IMR-90 (cell line): Measurements from ENCODE around the gene ACSS1. TPM values are rescaled to one million over a fixed set of nuclear protein-coding genes. Genes with fewer than 3 reads are reported as not detected.

Experiments used
- ATAC-seq: fragments of 200-7000 bp; cut with Tn5 transposase; 2 replicates; pipeline ENCODE4 v1.9.1; 2020; ENCODE audit warnings: low read depth, mild to moderate bottlenecking, moderate library complexity
- BruUV-seq: library from RNA; stranded (reverse); fragments of 400-500 nt; replicated peaks from 2 replicates; lab custom pipeline; 2021; lab: Mats Ljungman, UMichigan
- CTCF ChIA-PET: fragments of 300-600 bp; formaldehyde crosslinking; extraction: SDS; loops from one replicate; lab custom pipeline; 2021; ENCODE audit warnings: antibody characterized with exemption; lab: Yijun Ruan, JAX
- POLR2A ChIA-PET: fragments of 300-600 bp; sonication (Branson Sonifier 250); formaldehyde crosslinking; loops from one replicate; lab custom pipeline; 2022; ENCODE audit warnings: antibody characterized with exemption; ENCODE audit not compliant: unreplicated experiment; lab: Charles Lee
- DNase-seq: peaks from one replicate; pipeline ENCODE4 v3.0.0; 2013
- H2AFZ ChIP-seq: replicated peaks from 2 replicates; pipeline ENCODE3; 2013; ENCODE audit warnings: low read length, mild to moderate bottlenecking; ENCODE audit not compliant: poor library complexity
- H2AK5ac ChIP-seq: 2 replicates; pipeline ENCODE4 v1.6.1; 2013; ENCODE audit warnings: low read depth, low read length, inconsistent platforms
- H2AK9ac ChIP-seq: replicated peaks from 2 replicates; pipeline ENCODE3; 2013; ENCODE audit warnings: mild to moderate bottlenecking, low read depth, low read length, moderate library complexity; ENCODE audit not compliant: poor library complexity
- H2BK120ac ChIP-seq: 2 replicates; pipeline ENCODE4 v1.6.1; 2013; ENCODE audit warnings: low read depth, low read length, inconsistent platforms
- H2BK15ac ChIP-seq: 3 replicates; pipeline ENCODE4 v1.6.1; 2013; ENCODE audit warnings: low read depth, low read length, inconsistent platforms
- H2BK20ac ChIP-seq: 2 replicates; pipeline ENCODE4 v1.6.1; 2013; ENCODE audit warnings: low read depth, mild to moderate bottlenecking, inconsistent platforms, low read length, moderate library complexity
- H2BK5ac ChIP-seq: 2 replicates; pipeline ENCODE4 v1.6.1; 2013; ENCODE audit warnings: mild to moderate bottlenecking, low read depth, low read length, inconsistent platforms; ENCODE audit not compliant: poor library complexity, severe bottlenecking
- H3K14ac ChIP-seq: replicated peaks from 2 replicates; pipeline ENCODE4 v1.6.1; 2013; ENCODE audit warnings: low read depth, low read length, inconsistent platforms
- H3K18ac ChIP-seq: 2 replicates; pipeline ENCODE4 v1.6.1; 2013; ENCODE audit warnings: low read depth, low read length, control low read depth
- H3K23ac ChIP-seq: 2 replicates; pipeline ENCODE4 v1.6.1; 2013; ENCODE audit warnings: low read depth, low read length, inconsistent platforms
- H3K27ac ChIP-seq: 2 replicates; pipeline ENCODE4 v1.5.1; 2013; ENCODE audit warnings: mild to moderate bottlenecking, control low read depth, low read length; ENCODE audit not compliant: insufficient read depth
- H3K27me3 ChIP-seq: 2 replicates; pipeline ENCODE4 v1.6.1; 2013; ENCODE audit warnings: low read length; ENCODE audit not compliant: control insufficient read depth, insufficient read depth
- H3K36me3 ChIP-seq: 2 replicates; pipeline ENCODE4 v1.6.1; 2013; ENCODE audit warnings: low read length, mixed read lengths; ENCODE audit not compliant: control insufficient read depth, insufficient read depth
- H3K4ac ChIP-seq: 2 replicates; pipeline ENCODE4 v1.6.1; 2013; ENCODE audit warnings: low read depth, low read length, inconsistent platforms
- H3K4me1 ChIP-seq: 2 replicates; pipeline ENCODE4 v1.6.1; 2013; ENCODE audit warnings: low read length, mixed read lengths; ENCODE audit not compliant: control insufficient read depth, insufficient read depth
- H3K4me2 ChIP-seq: 2 replicates; pipeline ENCODE4 v1.6.1; 2013; ENCODE audit warnings: low read depth, mild to moderate bottlenecking, control low read depth, low read length, moderate library complexity
- H3K4me3 ChIP-seq: 2 replicates; pipeline ENCODE4 v1.5.1; 2013; ENCODE audit warnings: low read depth, mild to moderate bottlenecking, control low read depth, low read length, moderate library complexity; ENCODE audit not compliant: insufficient read depth
- H3K56ac ChIP-seq: 2 replicates; pipeline ENCODE4 v1.6.1; 2013; ENCODE audit warnings: low read length, inconsistent platforms; ENCODE audit not compliant: insufficient read depth; ENCODE audit errors: extremely low read depth
- H3K79me1 ChIP-seq, 2 experiments: 2 replicates each; pipeline ENCODE4 v1.6.1; 2013; ENCODE audit warnings: low read length in 2 of 2, inconsistent platforms in 1 of 2, low read depth in 1 of 2
- H3K9ac ChIP-seq: 2 replicates; pipeline ENCODE4 v1.6.1; 2013; ENCODE audit warnings: low read depth, low read length, control low read depth
- H3K9me1 ChIP-seq: 2 replicates; pipeline ENCODE4 v1.6.1; 2013; ENCODE audit warnings: low read length, inconsistent platforms; ENCODE audit not compliant: insufficient read depth
- H3K9me3 ChIP-seq: 2 replicates; pipeline ENCODE4 v1.6.1; 2013; ENCODE audit warnings: low read length; ENCODE audit not compliant: control insufficient read depth, insufficient read depth
- H4K20me1 ChIP-seq: 2 replicates; pipeline ENCODE4 v1.6.1; 2013; ENCODE audit warnings: low read length, inconsistent platforms; ENCODE audit not compliant: insufficient read depth
- H4K5ac ChIP-seq: 2 replicates; pipeline ENCODE4 v1.6.1; 2013; ENCODE audit warnings: mild to moderate bottlenecking, low read depth, low read length, control low read depth
- H4K8ac ChIP-seq, 2 experiments: 2 replicates each; pipeline ENCODE4 v1.6.1; 2013; ENCODE audit warnings: low read depth in 2 of 2, low read length in 2 of 2, control low read depth in 1 of 2, inconsistent platforms in 1 of 2
- H4K91ac ChIP-seq: 2 replicates; pipeline ENCODE4 v1.6.1; 2013; ENCODE audit warnings: low read depth, low read length, inconsistent platforms; ENCODE audit not compliant: insufficient read depth
- CEBPB ChIP-seq: IDR thresholded peaks from 2 replicates; pipeline ENCODE4 v1.6.1; 2012; ENCODE audit warnings: low read depth, low read length, improper control_type of control experiment
- NFE2L2 ChIP-seq: fragments of 150-350 bp; IDR thresholded peaks from 2 replicates; pipeline ENCODE4 v1.6.1; 2016; ENCODE audit warnings: low read depth, mild to moderate bottlenecking, low read length
- RAD21 ChIP-seq: IDR thresholded peaks from 2 replicates; pipeline ENCODE4 v1.6.1; 2012; ENCODE audit warnings: low read length, improper control_type of control experiment
- RFX5 ChIP-seq: IDR thresholded peaks from 2 replicates; pipeline ENCODE4 v1.8.0; 2012; ENCODE audit warnings: low read depth, mild to moderate bottlenecking, low read length, moderate library complexity
- WGBS, 2 experiments: methylation state at CpG; one replicate each; pipeline versions ENCODE4 v1.1.5 to v1.1.7; 2013; ENCODE audit warnings: missing lambda C conversion rate in 2 of 2; ENCODE audit not compliant: insufficient read length in 1 of 2; ENCODE audit errors: extremely low coverage in 2 of 2; 5-methylcytosine and 5-hydroxymethylcytosine counted together
- dilution Hi-C: fragments of 300-500 bp; cut with HindIII; formaldehyde crosslinking; loops from one replicate; pipeline ENCODE4 v1.14.3; 2018; ENCODE audit warnings: low sequenced_read_pairs; ENCODE audit not compliant: unreplicated experiment
- in situ Hi-C: fragments of 300-500 bp; cut with MboI; formaldehyde crosslinking; loops from 3 replicates; pipeline ENCODE4 v1.14.3; 2019; ENCODE audit warnings: low sequenced_read_pairs, inconsistent platforms, mixed read lengths
- intact Hi-C: fragments of 100-400 bp; cut with micrococcal nuclease; formaldehyde crosslinking; loops from 2 replicates; pipeline ENCODE4 v1.10.0; 2022
- polyA plus RNA-seq, 3 experiments: library from polyadenylated mRNA; depleted of rRNA; stranded (reverse); fragments of >200 nt; gene quantifications; 2 replicates each; pipeline ENCODE4 v1.2.3, GENCODE V29; 2012; ENCODE audit warnings: low replicate concordance in 1 of 3
- total RNA-seq: library from RNA; depleted of rRNA; stranded (reverse); fragments of >200 nt; gene quantifications from 2 replicates; pipeline ENCODE4 v1.2.3, GENCODE V29; 2012

ACSS1 gene
- total and polyA plus RNA-seq, 2 of the 4 experiments (the other 2 are of a cell fraction) = 0.72 to 1.2 TPM

DNA sequence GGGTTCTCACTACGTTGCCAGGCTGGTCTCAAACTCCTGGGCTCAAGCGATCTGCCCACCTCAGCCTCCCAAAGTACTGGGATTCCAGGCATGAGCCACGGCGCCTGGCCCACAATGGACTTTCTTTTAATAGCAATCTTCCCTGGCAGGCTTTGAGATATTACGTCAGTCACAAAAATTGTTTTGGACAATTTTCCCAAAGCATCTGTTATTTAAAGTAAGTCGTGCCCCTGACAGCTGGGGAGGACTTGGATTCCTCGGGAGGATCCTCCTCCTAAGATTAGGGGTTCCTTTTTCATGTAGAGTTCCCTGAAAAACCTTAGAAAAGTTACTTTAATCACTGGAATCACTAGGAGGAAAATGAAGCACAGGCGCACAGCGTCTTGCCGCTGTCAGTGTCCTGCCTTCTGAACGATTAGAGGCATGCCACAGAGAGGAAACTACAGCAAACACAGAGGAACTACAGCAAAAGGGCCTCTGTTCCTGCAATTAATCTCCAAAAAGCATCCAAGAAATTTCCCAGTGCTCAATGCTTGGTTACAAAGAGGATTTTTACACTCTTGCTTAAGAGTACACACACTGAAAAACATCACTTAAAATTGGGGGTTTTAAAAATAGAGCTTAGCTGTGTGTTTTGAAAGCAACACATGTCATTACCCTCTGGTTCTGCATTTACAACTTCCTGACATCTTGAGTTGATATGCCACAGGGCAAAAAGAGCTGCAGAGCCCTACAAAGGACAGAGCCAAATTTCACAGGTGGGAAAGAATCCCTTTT is 4.5 kb downstream of the ACSS1 start:
- Histone ChIP-seq H3K79me1 (no peaks in the 10 kb centered on the region), H2BK20ac (no peak overlapping the region), H3K4me2 (no peak overlapping the region; the same call in 1 of the 2 replicates), H2AK5ac (no peak overlapping the region), H3K56ac (no peak overlapping the region), H3K9me3 (no peaks in the 10 kb centered on the region), H4K5ac (no peak overlapping the region), H2AK9ac (no peak overlapping the region), H3K23ac (no peak overlapping the region), H3K4ac (no peak overlapping the region), H2AFZ (no peak overlapping the region), H2BK120ac (no peak overlapping the region), H3K27me3 (peaks cover 24% of the 10 kb centered on the region; the same call in 1 of the 2 replicates), H3K4me3 (no peak overlapping the region), H3K9ac (no peak overlapping the region), H3K14ac (no peak overlapping the region), H3K27ac (peak overlapping the region; percentile 18; the same call in 1 of the 2 replicates), H3K36me3 (no peaks in the 10 kb centered on the region), H3K9me1 (0 out of 2 replicates have a peak, but pooled peaks cover 2% of the 10 kb centered on the region), H4K8ac (no peak overlapping the region), H3K18ac (no peak overlapping the region), H4K91ac (no peak overlapping the region), H4K20me1 (peaks cover 7% of the 10 kb centered on the region; the same call in 1 of the 2 replicates), H3K4me1 (peaks cover 8% of the 10 kb centered on the region; the same call in 1 of the 2 replicates), H2BK5ac (no peak overlapping the region), H2BK15ac (no peak overlapping the region)
- ATAC-seq (no peak), DNase-seq (peak; percentile 41)
- BruUV-seq = no TSS peak
- TF ChIP-seq NFE2L2 (no peak), RAD21 (no peak), CEBPB (no peak), RFX5 (no peak)
- POLR2A ChIA-PET = no interaction called here
- dilution Hi-C loops = no loop called here
- WGBS, 2 experiments = no CpG with 5 or more reads among the region's 11 CpGs
- intact Hi-C loops = no loop called here
- in situ Hi-C loops = no loop called here
- CTCF ChIA-PET = no interaction called here
